ENCODE data around the gene CDC42BPB.

The CDC42BPB gene

DNA sequence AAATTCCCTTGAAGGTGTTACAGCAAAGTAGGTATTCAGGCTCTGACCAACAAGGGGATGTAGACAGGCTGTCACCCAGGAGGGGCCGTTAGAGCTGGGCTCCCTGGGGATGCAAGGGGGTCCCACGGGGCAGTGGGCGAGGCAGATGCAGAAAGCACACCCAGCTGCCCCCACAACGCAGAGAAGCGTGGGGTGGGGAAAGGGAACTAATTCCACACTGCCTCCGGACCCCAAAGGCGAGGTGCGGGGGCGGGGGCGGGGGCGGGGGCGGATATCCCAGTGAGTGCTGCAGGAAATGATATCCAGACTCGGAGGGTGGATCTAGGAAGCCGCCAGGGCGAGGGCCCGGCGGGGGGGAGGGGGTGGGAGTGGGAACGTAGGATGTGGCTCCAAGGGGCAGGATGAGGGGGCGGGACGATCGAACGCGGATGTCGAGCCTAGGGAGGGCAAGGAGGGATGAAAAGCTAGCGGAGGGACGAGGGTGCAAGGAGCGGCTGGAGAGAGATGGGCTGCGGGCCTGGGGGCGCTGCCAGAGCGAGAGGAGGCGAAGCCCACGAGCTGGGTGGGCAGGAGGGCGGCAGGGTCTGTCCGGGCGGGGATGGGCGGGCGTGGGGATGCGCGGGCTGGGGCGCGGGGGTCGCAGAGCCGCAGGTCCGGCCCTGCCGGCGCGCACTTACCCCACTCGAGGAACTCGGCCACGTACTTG, 874 bp downstream of the CDC42BPB start:
- no peak overlapping the region for H2AFZ ChIP-seq (ENCODE audit: low read depth, low read length)
- H3K4me1 ChIP-seq (ENCODE audit: insufficient read depth, low read length) = no peaks in the 10 kb centered on the region
- ATAC-seq (ENCODE audit: insufficient read depth, low read depth) (no peak), DNase-seq (no peak)
- H3K4me3 ChIP-seq (ENCODE audit: low read depth in 1 of 2, low read length in 2 of 2) = no peak overlapping the region
- peaks cover 1% of the 10 kb centered on the region for H3K27me3 ChIP-seq (ENCODE audit: insufficient read depth, low read length, poor library complexity)
- H3K36me3 ChIP-seq (ENCODE audit: insufficient read depth, low read length) = no peaks in the 10 kb centered on the region
- H3K79me2 ChIP-seq (ENCODE audit: insufficient read depth, low read length) = no peaks in the 10 kb centered on the region
- no peaks in the 10 kb centered on the region for H3K9me3 ChIP-seq (ENCODE audit: insufficient read depth, low read length, severe bottlenecking)
- H3K9ac ChIP-seq (ENCODE audit: low read depth, low read length) = no peak overlapping the region
- H3K27ac ChIP-seq (ENCODE audit: low read length) = no peak overlapping the region
- no peak overlapping the region for H3K4me2 ChIP-seq (ENCODE audit: insufficient read depth, low read length)
- TF ChIP-seq, protein P1, sequence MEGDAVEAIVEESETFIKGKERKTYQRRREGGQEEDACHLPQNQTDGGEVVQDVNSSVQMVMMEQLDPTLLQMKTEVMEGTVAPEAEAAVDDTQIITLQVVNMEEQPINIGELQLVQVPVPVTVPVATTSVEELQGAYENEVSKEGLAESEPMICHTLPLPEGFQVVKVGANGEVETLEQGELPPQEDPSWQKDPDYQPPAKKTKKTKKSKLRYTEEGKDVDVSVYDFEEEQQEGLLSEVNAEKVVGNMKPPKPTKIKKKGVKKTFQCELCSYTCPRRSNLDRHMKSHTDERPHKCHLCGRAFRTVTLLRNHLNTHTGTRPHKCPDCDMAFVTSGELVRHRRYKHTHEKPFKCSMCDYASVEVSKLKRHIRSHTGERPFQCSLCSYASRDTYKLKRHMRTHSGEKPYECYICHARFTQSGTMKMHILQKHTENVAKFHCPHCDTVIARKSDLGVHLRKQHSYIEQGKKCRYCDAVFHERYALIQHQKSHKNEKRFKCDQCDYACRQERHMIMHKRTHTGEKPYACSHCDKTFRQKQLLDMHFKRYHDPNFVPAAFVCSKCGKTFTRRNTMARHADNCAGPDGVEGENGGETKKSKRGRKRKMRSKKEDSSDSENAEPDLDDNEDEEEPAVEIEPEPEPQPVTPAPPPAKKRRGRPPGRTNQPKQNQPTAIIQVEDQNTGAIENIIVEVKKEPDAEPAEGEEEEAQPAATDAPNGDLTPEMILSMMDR (IDR thresholded peaks at IDR 0.05; ENCODE audit: borderline replicate concordance, extremely low read depth, low read length, poor library complexity, severe bottlenecking) = no peak
- no peak for TF ChIP-seq EZH2 (IDR thresholded peaks at IDR 0.05; ENCODE audit: borderline replicate concordance, low read depth, low read length, severe bottlenecking)
- no peaks in the 10 kb centered on the region for H4K20me1 ChIP-seq (ENCODE audit: insufficient read depth, low read length)

DNA sequence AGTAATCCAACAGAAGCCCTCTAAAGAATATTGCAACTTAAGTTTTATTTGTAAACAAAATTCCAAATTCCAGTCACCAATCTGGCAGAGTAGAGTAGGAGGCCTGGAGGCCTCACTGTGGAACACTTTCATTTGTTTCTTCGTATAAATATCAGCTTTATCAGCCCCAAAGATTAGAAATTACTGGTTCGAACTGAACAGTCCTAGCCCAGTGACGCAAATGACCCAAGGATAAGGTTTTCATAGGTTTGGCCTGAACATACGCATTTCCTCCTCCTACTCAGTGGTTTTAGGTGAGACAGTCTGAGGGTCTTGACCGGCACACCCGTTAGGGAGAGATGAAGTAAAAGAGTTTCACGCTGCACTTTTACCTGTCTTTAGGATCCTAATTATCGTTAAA, 1.7 kb downstream of the CDC42BPB start:
- Histone ChIP-seq H3K9ac (ENCODE audit: low read depth, low read length) (no peak overlapping the region), H3K4me3 (ENCODE audit: low read depth in 1 of 2, low read length in 2 of 2) (no peak overlapping the region), H2AFZ (ENCODE audit: low read depth, low read length) (no peak overlapping the region), H3K79me2 (ENCODE audit: insufficient read depth, low read length) (no peaks in the 10 kb centered on the region), H3K4me2 (ENCODE audit: insufficient read depth, low read length) (no peak overlapping the region), H3K27ac (ENCODE audit: low read length) (no peak overlapping the region), H3K36me3 (ENCODE audit: insufficient read depth, low read length) (no peaks in the 10 kb centered on the region), H3K4me1 (ENCODE audit: insufficient read depth, low read length) (no peaks in the 10 kb centered on the region), H3K27me3 (ENCODE audit: insufficient read depth, low read length, poor library complexity) (peaks cover 5% of the 10 kb centered on the region), H4K20me1 (ENCODE audit: insufficient read depth, low read length) (no peaks in the 10 kb centered on the region), H3K9me3 (ENCODE audit: insufficient read depth, low read length, severe bottlenecking) (no peaks in the 10 kb centered on the region)
- no peak for TF ChIP-seq EZH2 (IDR thresholded peaks at IDR 0.05; ENCODE audit: borderline replicate concordance, low read depth, low read length, severe bottlenecking)
- TF ChIP-seq, protein P1 (IDR thresholded peaks at IDR 0.05; ENCODE audit: borderline replicate concordance, extremely low read depth, low read length, poor library complexity, severe bottlenecking) = no peak
- DNase-seq = no peak
- no peak for ATAC-seq (ENCODE audit: insufficient read depth, low read depth)

DNA sequence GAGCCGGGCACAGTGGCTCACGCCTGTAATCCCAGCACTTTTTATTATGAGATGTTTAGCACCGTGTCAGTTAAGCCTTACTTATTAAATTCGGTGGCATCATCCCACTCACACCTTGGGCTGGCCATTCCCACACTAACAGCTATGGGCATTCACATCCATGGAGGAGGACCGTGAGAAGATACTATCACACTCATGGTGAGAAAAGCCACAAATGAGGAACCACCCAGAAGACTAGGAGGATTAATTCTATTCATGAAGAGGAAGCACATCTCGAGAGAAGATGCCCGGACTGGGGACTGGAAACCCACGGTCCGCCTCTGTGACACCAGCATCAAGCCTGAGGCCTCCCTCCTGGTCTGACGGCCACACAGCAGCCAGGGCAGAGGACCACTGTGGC, 4.9 kb downstream of the CDC42BPB start:
- Histone ChIP-seq H3K9ac (ENCODE audit: low read depth, low read length) (no peak overlapping the region), H3K79me2 (ENCODE audit: insufficient read depth, low read length) (no peaks in the 10 kb centered on the region), H3K36me3 (ENCODE audit: insufficient read depth, low read length) (no peaks in the 10 kb centered on the region), H3K9me3 (ENCODE audit: insufficient read depth, low read length, severe bottlenecking) (no peaks in the 10 kb centered on the region), H3K27ac (ENCODE audit: low read length) (no peak overlapping the region), H3K27me3 (ENCODE audit: insufficient read depth, low read length, poor library complexity) (peaks cover 9% of the 10 kb centered on the region), H3K4me2 (ENCODE audit: insufficient read depth, low read length) (no peak overlapping the region), H3K4me1 (ENCODE audit: insufficient read depth, low read length) (no peaks in the 10 kb centered on the region), H2AFZ (ENCODE audit: low read depth, low read length) (no peak overlapping the region), H4K20me1 (ENCODE audit: insufficient read depth, low read length) (no peaks in the 10 kb centered on the region), H3K4me3 (ENCODE audit: low read depth in 1 of 2, low read length in 2 of 2) (no peak overlapping the region)
- ATAC-seq (ENCODE audit: insufficient read depth, low read depth) = no peak
- TF ChIP-seq, protein P1 (IDR thresholded peaks at IDR 0.05; ENCODE audit: borderline replicate concordance, extremely low read depth, low read length, poor library complexity, severe bottlenecking) = no peak
- TF ChIP-seq EZH2 (IDR thresholded peaks at IDR 0.05; ENCODE audit: borderline replicate concordance, low read depth, low read length, severe bottlenecking) = no peak
- DNase-seq = no peak

All from DND-41 (cell line).